ENCODE data around the gene OR4X1. TPM values are rescaled to one million over a fixed set of nuclear protein-coding genes. Genes with fewer than 3 reads are reported as not detected.
"Not testable (repeated sequence)": the region's sequence is repeated elsewhere in the genome, so short reads cannot be mapped to it uniquely, and the experiment has no call there.

Gene OR4X1
- total RNA-seq, 1 donor from 2014 or later: not detected

GRCh38 chr11:48272606-48273005 lies 8.9 kb downstream of the OR4X1 start:
- no peak overlapping the region for H3K4me3 Mint-ChIP-seq (ENCODE audit: unreplicated experiment)
- no peaks in the 10 kb centered on the region for H3K36me3 Mint-ChIP-seq (ENCODE audit: low read depth, unreplicated experiment)
- Histone ChIP-seq H3K27me3 (ENCODE audit: insufficient read depth, low read length) (no peaks in the 10 kb centered on the region), H3K4me2 (ENCODE audit: low read length) (no peak overlapping the region), H3K9me3 (ENCODE audit: insufficient read depth, low read depth, low read length) (peaks cover 2% of the 10 kb centered on the region), H3K4me3 (ENCODE audit: insufficient read depth, low read depth, low read length) (no peak overlapping the region), H2AFZ (ENCODE audit: low read depth, low read length) (no peak overlapping the region), H3K9ac (ENCODE audit: low read length) (no peak overlapping the region), H3K79me2 (ENCODE audit: insufficient read depth, low read length) (no peaks in the 10 kb centered on the region), H3K4me1 (ENCODE audit: insufficient read depth, low read length) (no peaks in the 10 kb centered on the region), H4K20me1 (ENCODE audit: insufficient read depth, low read length) (no peaks in the 10 kb centered on the region), H3K36me3 (ENCODE audit: insufficient read depth, low read length) (no peaks in the 10 kb centered on the region), H3K27ac (ENCODE audit: low read depth, low read length) (no peak overlapping the region)
- TF ChIP-seq EZH2 (IDR thresholded peaks at IDR 0.05; ENCODE audit: insufficient read depth, low read length) (no peak), CTCF (IDR thresholded peaks at IDR 0.05; ENCODE audit: insufficient read depth, low read depth, low read length) (no peak)
- FAIRE-seq: no peak
- peaks cover 2% of the 10 kb centered on the region for H3K9me3 Mint-ChIP-seq (ENCODE audit: unreplicated experiment)
- H3K27ac Mint-ChIP-seq (ENCODE audit: unreplicated experiment): no peak overlapping the region
- DNase-seq (ENCODE audit: low read depth): no peak
- H3K4me1 Mint-ChIP-seq (ENCODE audit: low read depth, unreplicated experiment): no peaks in the 10 kb centered on the region
- H3K27me3 Mint-ChIP-seq (ENCODE audit: low read depth, unreplicated experiment): no peaks in the 10 kb centered on the region

- no peaks in the 10 kb centered on the region for H3K79me2 ChIP-seq (ENCODE audit: insufficient read depth, low read length)
- no peak within 1 kb of the TSS for H3K27ac Mint-ChIP-seq (ENCODE audit: unreplicated experiment)
- no peak within 1 kb of the TSS for H3K27ac ChIP-seq (ENCODE audit: low read depth, low read length)
- H2AFZ ChIP-seq (ENCODE audit: low read depth, low read length): no peak within 1 kb of the TSS
- H3K9me3 ChIP-seq (ENCODE audit: insufficient read depth, low read depth, low read length): peaks cover 7% of the 10 kb centered on the region
- H3K4me2 ChIP-seq (ENCODE audit: low read length): no peak within 1 kb of the TSS
- H3K27me3 Mint-ChIP-seq (ENCODE audit: low read depth, unreplicated experiment): no peaks in the 10 kb centered on the region
- H3K4me3 ChIP-seq (ENCODE audit: insufficient read depth, low read depth, low read length): no peak within 1 kb of the TSS
- H3K9ac ChIP-seq (ENCODE audit: low read length): no peak within 1 kb of the TSS
- H3K9me3 Mint-ChIP-seq (ENCODE audit: unreplicated experiment): peaks cover 1% of the 10 kb centered on the region
- H3K27me3 ChIP-seq (ENCODE audit: insufficient read depth, low read length): no peaks in the 10 kb centered on the region
- DNase-seq (ENCODE audit: low read depth): no peak
- no peaks in the 10 kb centered on the region for H3K4me1 ChIP-seq (ENCODE audit: insufficient read depth, low read length)
- H3K36me3 Mint-ChIP-seq (ENCODE audit: low read depth, unreplicated experiment): no peaks in the 10 kb centered on the region
- H4K20me1 ChIP-seq (ENCODE audit: insufficient read depth, low read length): no peaks in the 10 kb centered on the region
- TF ChIP-seq EZH2 (IDR thresholded peaks at IDR 0.05; ENCODE audit: insufficient read depth, low read length) (no peak), CTCF (IDR thresholded peaks at IDR 0.05; ENCODE audit: insufficient read depth, low read depth, low read length) (no peak)
- no peak for FAIRE-seq
- H3K36me3 ChIP-seq (ENCODE audit: insufficient read depth, low read length): no peaks in the 10 kb centered on the region
- H3K4me3 Mint-ChIP-seq (ENCODE audit: unreplicated experiment): no peak within 1 kb of the TSS
- no peaks in the 10 kb centered on the region for H3K4me1 Mint-ChIP-seq (ENCODE audit: low read depth, unreplicated experiment)
These were observed 42.3 kb downstream of the OR4X1 start, which contains the start of gene OR4S1 for GRCh38 chr11:48305923-48306322. TSS of gene OR4S1 (plus strand) at chr11:48306223. CDS start at chr11:48306223, 0 bp downstream.

DNA sequence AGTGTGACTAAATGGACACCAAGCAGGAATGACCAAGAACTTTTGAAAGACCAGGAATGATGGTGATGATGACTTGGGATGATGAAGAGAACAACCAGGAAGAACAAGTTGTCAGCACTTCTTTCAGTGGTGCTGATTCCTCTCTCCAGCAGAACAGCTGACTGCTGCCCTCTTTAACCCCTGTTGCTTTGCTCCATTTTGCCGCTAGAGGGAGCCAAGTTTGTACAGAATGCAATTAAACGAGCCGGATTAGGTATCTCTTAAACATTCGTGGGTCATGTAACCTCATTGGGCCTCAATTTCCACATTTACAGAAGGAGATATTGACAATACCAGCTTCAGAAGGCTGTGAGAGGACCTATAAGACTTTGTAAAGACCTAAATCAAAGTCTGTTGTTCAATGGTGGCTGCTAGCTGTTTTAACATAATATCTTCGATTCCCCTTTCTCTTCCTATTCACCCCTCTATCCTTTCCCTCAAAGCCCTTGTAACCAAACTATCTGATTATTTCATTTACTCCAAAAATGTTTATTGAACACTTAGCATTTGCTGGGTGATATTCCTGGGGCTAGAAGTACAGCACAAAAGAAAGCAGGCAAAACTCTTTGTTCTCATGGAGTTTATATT lies 44.2 kb downstream of the OR4X1 start:
- no peaks in the 10 kb centered on the region for H3K4me1 ChIP-seq (ENCODE audit: insufficient read depth, low read length)
- Mint-ChIP-seq H3K27ac (ENCODE audit: unreplicated experiment) (no peak overlapping the region), H3K36me3 (ENCODE audit: low read depth, unreplicated experiment) (no peaks in the 10 kb centered on the region), H3K27me3 (ENCODE audit: low read depth, unreplicated experiment) (no peaks in the 10 kb centered on the region), H3K9me3 (ENCODE audit: unreplicated experiment) (no peaks in the 10 kb centered on the region), H3K4me3 (ENCODE audit: unreplicated experiment) (no peak overlapping the region), H3K4me1 (ENCODE audit: low read depth, unreplicated experiment) (no peaks in the 10 kb centered on the region)
- no peaks in the 10 kb centered on the region for H4K20me1 ChIP-seq (ENCODE audit: insufficient read depth, low read length)
- no peaks in the 10 kb centered on the region for H3K36me3 ChIP-seq (ENCODE audit: insufficient read depth, low read length)
- H3K27me3 ChIP-seq (ENCODE audit: insufficient read depth, low read length): no peaks in the 10 kb centered on the region
- no peak overlapping the region for H3K4me2 ChIP-seq (ENCODE audit: low read length)
- no peak overlapping the region for H3K4me3 ChIP-seq (ENCODE audit: insufficient read depth, low read depth, low read length)
- TF ChIP-seq EZH2 (IDR thresholded peaks at IDR 0.05; ENCODE audit: insufficient read depth, low read length): no peak
- peak; percentile 80 for TF ChIP-seq CTCF (IDR thresholded peaks at IDR 0.05; ENCODE audit: insufficient read depth, low read depth, low read length)
- H2AFZ ChIP-seq (ENCODE audit: low read depth, low read length): no peak overlapping the region
- H3K27ac ChIP-seq (ENCODE audit: low read depth, low read length): no peak overlapping the region
- no peak for DNase-seq (ENCODE audit: low read depth)
- H3K9ac ChIP-seq (ENCODE audit: low read length): no peak overlapping the region
- no peaks in the 10 kb centered on the region for H3K79me2 ChIP-seq (ENCODE audit: insufficient read depth, low read length)
- peaks cover 7% of the 10 kb centered on the region for H3K9me3 ChIP-seq (ENCODE audit: insufficient read depth, low read depth, low read length)
- FAIRE-seq: peak; percentile 43

GRCh38 chr11:48313590-48313989 lies 49.9 kb downstream of the OR4X1 start:
- not testable (repeated sequence) for H3K4me1 Mint-ChIP-seq (ENCODE audit: low read depth, unreplicated experiment); H3K9me3 ChIP-seq (ENCODE audit: insufficient read depth, low read depth, low read length); H3K27ac Mint-ChIP-seq (ENCODE audit: unreplicated experiment); H3K79me2 ChIP-seq (ENCODE audit: insufficient read depth, low read length); H2AFZ ChIP-seq (ENCODE audit: low read depth, low read length); H3K27me3 ChIP-seq (ENCODE audit: insufficient read depth, low read length); H3K4me1 ChIP-seq (ENCODE audit: insufficient read depth, low read length); H3K9ac ChIP-seq (ENCODE audit: low read length); H3K27me3 Mint-ChIP-seq (ENCODE audit: low read depth, unreplicated experiment); H3K27ac ChIP-seq (ENCODE audit: low read depth, low read length); H3K4me3 ChIP-seq (ENCODE audit: insufficient read depth, low read depth, low read length); H3K4me2 ChIP-seq (ENCODE audit: low read length); H3K4me3 Mint-ChIP-seq (ENCODE audit: unreplicated experiment); H3K9me3 Mint-ChIP-seq (ENCODE audit: unreplicated experiment); H3K36me3 Mint-ChIP-seq (ENCODE audit: low read depth, unreplicated experiment); DNase-seq (ENCODE audit: low read depth); FAIRE-seq; H3K36me3 ChIP-seq (ENCODE audit: insufficient read depth, low read length); H4K20me1 ChIP-seq (ENCODE audit: insufficient read depth, low read length)
